Ovary (tissue), 9 donors: Measurements from ENCODE around the gene BIRC7. TPM values are rescaled to one million over a fixed set of nuclear protein-coding genes. Genes with fewer than 3 reads are reported as not detected.

ENCODE experiments used
- DNase-seq, 5 donors: peaks; one replicate each; pipeline ENCODE4 v3.0.0-alpha.2; 2019 to 2020
- H3K27ac ChIP-seq, 2 donors: fragments of 200-600 bp; one replicate each; pipeline versions ENCODE4 v1.5.1 to v1.8.0; 2019 to 2022
- H3K27me3 ChIP-seq: fragments of 200-600 bp; one replicate; pipeline ENCODE4 v1.8.0; 2022
- H3K36me3 ChIP-seq: fragments of 200-600 bp; sonication (generic); one replicate; pipeline ENCODE4 v1.5.1; 2019
- H3K4me1 ChIP-seq: one replicate; pipeline ENCODE4 v1.8.1; 2013; ENCODE audit warnings: mild to moderate bottlenecking, moderate library complexity; ENCODE audit not compliant: insufficient read depth
- H3K4me3 ChIP-seq: fragments of 200-600 bp; sonication (generic); one replicate; pipeline ENCODE4 v1.5.1; 2017
- H3K9me3 ChIP-seq, 2 donors: fragments of 200-600 bp in 1 of 2; sonication (generic) in 1 of 2; one replicate each; pipeline versions ENCODE4 v1.5.1 to v1.8.1; 2013 to 2019; ENCODE audit warnings: mild to moderate bottlenecking in 1 of 2, moderate library complexity in 1 of 2
- CTCF ChIP-seq, 3 donors: fragments of 450-650 bp in 2 of 3; fragments of 200-600 bp in 1 of 3; IDR thresholded peaks; one replicate each; pipeline versions ENCODE4 v1.5.1 to v1.8.0; 2016 to 2022; ENCODE audit warnings: antibody characterized with exemption in 3 of 3, mild to moderate bottlenecking in 1 of 3
- EP300 ChIP-seq: sonication (generic); formaldehyde crosslinking; IDR thresholded peaks from one replicate; pipeline ENCODE4 v1.6.1; 2017; ENCODE audit warnings: antibody characterized with exemption
- POLR2A ChIP-seq: fragments of 450-650 bp; IDR thresholded peaks from one replicate; pipeline ENCODE4 v1.6.1; 2017; ENCODE audit warnings: antibody characterized with exemption, mild to moderate bottlenecking, moderate library complexity
- WGBS, 3 donors: extraction: QIAGEN DNeasy Blood & Tissue Kit in 1 of 3; methylation state at CpG; one replicate each; pipeline versions ENCODE4 v1.1.5 to v1.1.7; 2013 to 2017; 5-methylcytosine and 5-hydroxymethylcytosine counted together
- intact Hi-C, 4 donors: fragments of 100-400 bp; cut with DNase I; formaldehyde crosslinking; loops; one replicate each; pipeline versions ENCODE4 v1.11.0 to v1.15.1; 2022 to 2023
- polyA plus RNA-seq, 2 donors: library from polyadenylated mRNA; stranded (reverse); fragments of 200-250 nt in 1 of 2; fragments of 350-450 nt in 1 of 2; fragmentation: Illumina TruSeq in 1 of 2; extraction: RNeasy Lipid Tissue Mini Kit (QIAGEN cat#74804) in 1 of 2; gene quantifications; one replicate each; pipeline ENCODE4 v1.2.3, GENCODE V29; 2013 to 2014
- total RNA-seq, 7 donors: library from RNA; depleted of rRNA in 2 of 7; stranded (reverse); fragments of >200 nt in 2 of 7; fragmentation: NEBNext Ultra II Directional in 3 of 7; extraction: Animal tissue kit (Norgen Biotek cat#: 25700) in 3 of 7; gene quantifications; one replicate each; pipeline versions ENCODE4 v1.1.0 to v1.2.4, GENCODE V29; 2016 to 2023
- donor health status: DM: no; HTN: no; CAD: no; lungs with moderate emphysema.
- donor health status: DM: no; HTN: no; CAD: no.
- donor health status: Bipolar disorder and iron deficiency.
- donor health status: DM: yes; HTN: yes; CAD: no.
- donor health status: DM: no; HTN: no; CAD: no.
- donor health status: DM: yes; HTN: yes; CAD: no.

The BIRC7 gene
- total and polyA plus RNA-seq, 9 donors: 0.60 to 1.1 TPM; not detected in 7

GRCh38 chr20:63268671-63269439 is 33.1 kb downstream of the BIRC7 start:
- intact Hi-C loops: no loop called here
- no peaks in the 10 kb centered on the region for H3K27me3 ChIP-seq
- peaks cover 4% of the 10 kb centered on the region for H3K4me1 ChIP-seq
- H3K9me3 ChIP-seq: no peaks in the 10 kb centered on the region
- H3K36me3 ChIP-seq: no peaks in the 10 kb centered on the region
- WGBS, 3 donors: 7 to 21% (median 9%) methylated on average over 18 of the region's 18 CpGs
- no peak overlapping the region for H3K4me3 ChIP-seq
- TF ChIP-seq POLR2A (no peak), CTCF (IDR thresholded peaks at IDR 0.05) (no peak), EP300 (no peak)
- H3K27ac ChIP-seq: no peak overlapping the region
- DNase-seq: no peak

- no peak for TF ChIP-seq CTCF (IDR thresholded peaks at IDR 0.05)
- no peak for TF ChIP-seq EP300
- no peak for TF ChIP-seq POLR2A
- Histone ChIP-seq H3K4me3 (no peak overlapping the region), H3K9me3 (no peaks in the 10 kb centered on the region), H3K4me1 (peaks cover 8% of the 10 kb centered on the region), H3K27me3 (no peaks in the 10 kb centered on the region), H3K27ac (no peak overlapping the region), H3K36me3 (no peaks in the 10 kb centered on the region)
- intact Hi-C loops: no loop called here
- no peak for DNase-seq
- whole genome bisulfite sequencing, 3 donors: 82 to 92% (median 91%) methylated on average over 9 of the region's 9 CpGs
These were observed 34.0 kb downstream of the BIRC7 start for GRCh38 chr20:63269724-63270123.

- Histone ChIP-seq H3K4me3 (no peak overlapping the region), H3K27ac (no peak overlapping the region), H3K36me3 (no peaks in the 10 kb centered on the region), H3K4me1 (peaks cover 8% of the 10 kb centered on the region), H3K9me3 (no peaks in the 10 kb centered on the region), H3K27me3 (no peaks in the 10 kb centered on the region)
- TF ChIP-seq EP300 (no peak), POLR2A (no peak), CTCF (IDR thresholded peaks at IDR 0.05) (no peak)
- 83 to 87% (median 86%) methylated on average over 9 of the region's 9 CpGs for WGBS, 3 donors
- no peak for DNase-seq
- intact Hi-C loops: no loop called here
These were observed 35.1 kb downstream of the BIRC7 start for GRCh38 chr20:63270606-63271325.

GRCh38 chr20:63272105-63273058 is 36.7 kb downstream of the BIRC7 start, which contains the start of gene ARFGAP1:
Gene ARFGAP1 (plus strand): TSS chr20:63272813. CDS start chr20:63275581, 2,768 bp downstream.
- TF ChIP-seq CTCF (IDR thresholded peaks at IDR 0.05): no peak
- TF ChIP-seq POLR2A: peak; percentile 61
- Histone ChIP-seq H3K36me3 (no peaks in the 10 kb centered on the region), H3K4me1 (peaks cover 8% of the 10 kb centered on the region), H3K4me3 (peak within 1 kb of the TSS; percentile 93), H3K27me3 (no peaks in the 10 kb centered on the region), H3K9me3 (no peaks in the 10 kb centered on the region), H3K27ac (peak within 1 kb of the TSS in 1 of 2 donors; percentile 48)
- intact Hi-C loops: no loop called here
- 1 to 2% (median 2%) methylated on average over 75 to 97 of the region's 97 CpGs for WGBS, 3 donors
- DNase-seq: peak; percentile 87 to 95 (median 92)
